Measurements from ENCODE around the gene RASIP1. TPM values are rescaled to one million over a fixed set of nuclear protein-coding genes. Genes with fewer than 3 reads are reported as not detected.
"Not testable (repeated sequence)": the region's sequence is repeated elsewhere in the genome, so short reads cannot be mapped to it uniquely, and the experiment has no call there.

The RASIP1 gene
- total RNA-seq, 1 experiment from 2014 or later: 4.6 TPM

DNA sequence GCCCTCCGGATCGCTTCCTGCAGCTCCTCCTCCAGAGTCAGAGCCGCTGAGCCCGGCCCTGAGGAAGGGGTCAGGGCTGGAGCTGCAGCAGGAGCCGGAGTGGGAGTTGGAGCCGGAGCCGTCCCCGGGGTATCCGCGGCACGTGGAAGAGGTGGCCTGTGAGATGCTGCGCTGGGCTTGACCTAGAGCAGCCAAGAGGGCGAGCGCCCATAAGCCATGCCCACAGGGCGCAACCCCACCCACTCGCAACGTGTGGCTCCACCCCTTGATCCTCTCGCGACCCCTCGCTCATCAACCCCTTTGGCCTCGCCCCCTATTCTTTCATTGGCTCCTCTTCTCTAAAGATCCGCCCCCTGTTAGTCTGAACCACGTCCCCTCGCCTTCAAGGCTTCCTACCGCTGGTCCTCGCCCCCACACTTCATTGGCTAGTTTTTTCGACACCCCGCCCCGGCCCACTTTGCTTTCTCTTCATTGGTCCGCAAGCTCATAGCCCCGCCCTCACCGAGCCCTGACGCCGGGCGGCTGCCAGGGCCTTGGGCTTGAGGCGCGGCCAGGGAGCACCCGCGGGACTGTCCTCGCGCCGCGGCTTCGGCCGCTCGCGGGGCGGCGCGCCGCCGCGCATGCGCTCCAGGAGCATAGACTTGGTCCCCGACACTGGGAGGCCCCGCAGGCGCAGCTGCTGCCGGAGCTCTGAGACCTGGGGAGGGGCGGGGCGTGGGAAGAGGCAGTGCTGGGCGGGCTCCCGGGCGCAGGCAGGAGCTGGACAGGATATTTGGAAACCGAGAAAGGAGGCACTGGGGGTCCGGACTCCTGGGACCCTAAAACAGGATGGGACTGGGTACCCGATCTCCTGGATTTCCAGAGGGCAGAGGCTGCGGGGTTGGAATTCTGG lies 26.3 kb downstream of the RASIP1 start:
- no peaks in the 10 kb centered on the region for H3K36me3 ChIP-seq (replicated peaks; ENCODE audit: control insufficient read depth, insufficient read depth, low read length)
- peak overlapping the region; percentile 89 for H3K4me3 ChIP-seq (ENCODE audit: insufficient read depth, low read depth, low read length)
- no peaks in the 10 kb centered on the region for H3K27me3 ChIP-seq (ENCODE audit: control insufficient read depth, insufficient read depth, low read length)
- DNase-seq: peak; percentile 100

DNA sequence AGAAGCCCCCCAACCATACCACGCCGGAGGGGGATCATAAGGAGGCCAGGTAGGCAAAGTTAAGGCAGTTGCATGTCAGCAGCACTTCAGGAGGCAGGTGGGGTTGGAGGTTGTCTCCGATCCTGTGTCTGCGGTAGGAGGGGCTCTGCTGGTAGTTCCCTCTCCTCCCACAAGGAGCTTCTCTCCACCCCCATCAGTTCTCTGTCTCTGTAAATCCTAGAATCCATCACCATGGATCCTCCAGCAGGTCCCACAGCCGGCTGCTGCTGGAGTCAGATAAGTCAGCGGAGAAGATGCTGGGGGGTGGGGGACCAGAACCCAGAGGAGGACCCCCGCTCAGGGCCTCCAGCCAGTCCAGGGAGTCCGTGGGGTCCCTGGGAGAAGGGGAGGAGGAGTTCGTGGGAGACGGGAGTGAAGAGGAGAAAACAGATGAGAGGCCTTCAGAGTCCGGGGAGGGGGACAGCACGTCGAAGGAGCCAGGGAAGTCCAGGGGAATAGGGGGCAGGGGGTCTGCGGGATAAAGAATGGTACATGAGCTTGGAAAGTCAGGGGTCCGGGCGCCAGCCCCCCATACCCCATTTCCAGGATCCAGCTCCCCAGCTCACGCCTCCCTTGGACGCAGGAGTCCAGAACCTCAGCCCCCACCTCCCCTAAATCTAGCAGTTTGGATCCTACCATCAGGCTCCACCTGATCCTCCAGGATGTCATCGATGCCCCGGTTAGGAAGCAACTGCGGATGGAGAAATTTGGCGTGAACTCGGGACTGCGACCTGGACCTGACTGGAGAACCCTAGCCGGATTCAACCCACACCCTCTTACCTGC lies 27.2 kb downstream of the RASIP1 start:
- Histone ChIP-seq H3K36me3 (replicated peaks; ENCODE audit: control insufficient read depth, insufficient read depth, low read length) (no peaks in the 10 kb centered on the region), H3K27me3 (ENCODE audit: control insufficient read depth, insufficient read depth, low read length) (no peaks in the 10 kb centered on the region), H3K4me3 (ENCODE audit: insufficient read depth, low read depth, low read length) (peak overlapping the region; percentile 89)
- peak; percentile 90 for DNase-seq

DNA sequence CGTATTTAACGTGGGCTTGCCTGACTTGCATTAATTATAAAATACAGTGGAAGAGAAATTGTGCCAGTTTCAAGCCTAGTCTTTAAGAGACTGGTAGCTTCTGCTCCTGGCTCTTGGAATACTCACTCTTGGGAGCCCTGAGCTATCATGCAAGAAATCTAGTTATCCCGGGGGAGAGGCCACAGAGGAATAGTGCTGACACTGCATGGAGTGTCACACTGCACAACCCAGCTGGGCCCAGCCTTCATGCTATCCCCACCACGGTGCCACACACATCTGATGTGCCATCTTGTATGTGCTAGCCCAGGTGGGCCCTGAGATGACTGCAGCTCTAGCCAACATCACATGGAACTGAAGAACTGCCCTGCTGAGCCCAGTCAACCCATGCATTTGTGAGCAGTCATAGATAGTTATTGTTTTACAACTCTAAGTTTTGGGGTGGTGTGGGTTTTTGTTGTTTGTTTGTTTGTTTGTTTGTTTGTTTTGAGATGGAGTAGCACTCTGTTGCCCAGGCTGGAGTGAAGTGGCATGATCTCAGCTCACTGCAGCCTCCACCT lies 29.2 kb downstream of the RASIP1 start:
- H3K36me3 ChIP-seq (replicated peaks; ENCODE audit: control insufficient read depth, insufficient read depth, low read length): no peaks in the 10 kb centered on the region
- H3K4me3 ChIP-seq (ENCODE audit: insufficient read depth, low read depth, low read length): no peak overlapping the region
- no peak for DNase-seq
- H3K27me3 ChIP-seq (ENCODE audit: control insufficient read depth, insufficient read depth, low read length): no peaks in the 10 kb centered on the region

DNA sequence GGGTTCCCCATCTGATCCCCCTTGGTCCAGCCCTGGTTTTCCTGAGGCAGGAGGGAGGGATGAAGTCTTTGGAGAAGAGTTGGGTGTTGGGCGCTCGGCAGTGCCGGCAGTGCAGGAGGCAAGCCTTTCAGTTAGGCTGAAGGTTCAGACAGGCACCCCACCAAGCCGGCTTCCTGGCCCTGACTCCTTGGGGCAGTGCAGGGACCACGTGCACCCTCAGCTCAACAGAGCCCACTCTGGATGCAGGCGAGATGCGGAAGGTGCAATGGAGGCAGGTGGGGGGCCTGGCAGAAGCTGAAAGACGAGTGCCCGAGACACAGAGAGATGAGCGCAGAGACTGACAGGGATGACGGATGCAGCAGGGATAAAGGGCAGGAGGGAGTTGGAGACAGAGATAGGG lies 31.9 kb downstream of the RASIP1 start:
- no peaks in the 10 kb centered on the region; the same call in 1 of the 2 replicates for H3K36me3 ChIP-seq (replicated peaks; ENCODE audit: control insufficient read depth, insufficient read depth, low read length)
- H3K4me3 ChIP-seq (ENCODE audit: insufficient read depth, low read depth, low read length): no peak overlapping the region
- peak; percentile 56 for DNase-seq
- no peaks in the 10 kb centered on the region for H3K27me3 ChIP-seq (ENCODE audit: control insufficient read depth, insufficient read depth, low read length)

DNA sequence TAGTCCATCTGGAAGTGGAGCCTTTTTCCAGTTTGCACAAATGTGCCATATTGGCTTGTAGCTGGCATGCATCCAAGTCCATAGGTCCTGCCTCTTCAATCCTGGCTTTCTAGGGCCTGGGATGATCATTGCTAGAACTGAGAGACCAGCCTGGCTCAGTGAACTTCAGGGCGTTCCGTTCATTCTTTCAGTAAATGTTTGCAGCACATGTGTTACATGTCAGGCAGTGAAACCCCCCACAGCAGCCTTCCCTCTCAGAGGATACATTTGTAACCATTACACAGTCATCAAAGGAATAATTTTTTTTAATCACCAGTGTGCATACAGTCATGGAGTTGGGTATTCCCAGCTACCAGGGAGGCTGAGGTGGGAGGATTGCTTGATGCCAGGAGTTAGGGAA lies 35.0 kb downstream of the RASIP1 start:
- no peaks in the 10 kb centered on the region; the same call in 1 of the 2 replicates for H3K36me3 ChIP-seq (replicated peaks; ENCODE audit: control insufficient read depth, insufficient read depth, low read length)
- no peaks in the 10 kb centered on the region for H3K27me3 ChIP-seq (ENCODE audit: control insufficient read depth, insufficient read depth, low read length)
- no peak for DNase-seq
- no peak overlapping the region for H3K4me3 ChIP-seq (ENCODE audit: insufficient read depth, low read depth, low read length)

DNA sequence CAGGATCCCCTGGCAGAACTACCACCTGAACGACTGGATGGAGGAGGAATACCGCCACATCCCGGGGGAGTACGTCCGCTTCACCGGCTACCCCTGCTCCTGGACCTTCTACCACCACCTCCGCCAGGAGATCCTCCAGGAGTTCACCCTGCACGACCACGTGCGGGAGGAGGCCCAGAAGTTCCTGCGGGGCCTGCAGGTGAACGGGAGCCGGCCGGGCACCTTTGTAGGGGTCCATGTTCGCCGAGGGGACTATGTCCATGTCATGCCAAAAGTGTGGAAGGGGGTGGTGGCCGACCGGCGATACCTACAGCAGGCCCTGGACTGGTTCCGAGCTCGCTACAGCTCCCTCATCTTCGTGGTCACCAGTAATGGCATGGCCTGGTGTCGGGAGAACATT lies 37.1 kb downstream of the RASIP1 start:
- Histone ChIP-seq H3K27me3 (ENCODE audit: control insufficient read depth, insufficient read depth, low read length) (no peaks in the 10 kb centered on the region), H3K36me3 (replicated peaks; ENCODE audit: control insufficient read depth, insufficient read depth, low read length) (no peaks in the 10 kb centered on the region; the same call in 1 of the 2 replicates), H3K4me3 (ENCODE audit: insufficient read depth, low read depth, low read length) (no peak overlapping the region)
- no peak for DNase-seq

DNA sequence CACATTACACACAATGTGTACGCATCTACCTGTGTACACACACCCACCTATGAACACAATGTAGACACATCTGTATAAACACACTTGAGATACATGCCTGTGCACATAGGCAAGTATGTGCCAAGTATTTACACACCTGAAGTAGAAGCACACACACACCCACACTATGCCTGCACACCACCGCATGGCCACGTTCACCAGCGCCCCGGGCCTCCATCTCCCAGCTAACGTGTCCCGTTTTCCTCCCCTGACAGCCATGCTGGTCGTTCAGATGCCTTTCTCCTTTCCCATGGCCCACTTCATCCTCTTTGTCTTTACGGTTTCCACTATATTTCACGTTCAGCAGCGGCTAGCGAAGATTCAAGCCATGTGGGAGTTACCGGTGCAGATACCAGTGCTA lies 37.7 kb downstream of the RASIP1 start:
- no peak for DNase-seq
- Histone ChIP-seq H3K36me3 (replicated peaks; ENCODE audit: control insufficient read depth, insufficient read depth, low read length) (no peaks in the 10 kb centered on the region; the same call in 1 of the 2 replicates), H3K27me3 (ENCODE audit: control insufficient read depth, insufficient read depth, low read length) (no peaks in the 10 kb centered on the region), H3K4me3 (ENCODE audit: insufficient read depth, low read depth, low read length) (no peak overlapping the region)

DNA sequence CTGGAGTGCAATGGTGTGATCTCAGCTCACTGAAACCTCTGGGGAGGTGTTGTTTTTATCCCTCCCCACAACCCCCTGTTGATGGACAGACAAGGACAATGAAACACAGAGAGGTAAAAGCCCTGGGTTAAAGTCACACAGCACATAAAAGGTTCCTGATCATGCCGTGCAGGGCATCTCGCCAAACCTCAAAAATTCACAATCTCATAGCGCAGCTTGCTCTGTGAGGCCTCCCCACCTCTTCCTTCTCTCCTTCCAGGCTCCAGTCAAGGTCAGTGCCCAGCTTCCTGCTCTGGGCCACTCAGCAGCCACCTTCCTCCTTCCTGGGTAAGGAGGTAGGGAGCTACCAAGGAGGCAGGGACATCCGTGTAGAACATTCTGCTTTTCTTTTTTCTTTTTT lies 42.4 kb downstream of the RASIP1 start:
- no peak overlapping the region for H3K4me3 ChIP-seq (ENCODE audit: insufficient read depth, low read depth, low read length)
- no peaks in the 10 kb centered on the region for H3K27me3 ChIP-seq (ENCODE audit: control insufficient read depth, insufficient read depth, low read length)
- DNase-seq: peak; percentile 14
- no peaks in the 10 kb centered on the region for H3K36me3 ChIP-seq (replicated peaks; ENCODE audit: control insufficient read depth, insufficient read depth, low read length)

DNA sequence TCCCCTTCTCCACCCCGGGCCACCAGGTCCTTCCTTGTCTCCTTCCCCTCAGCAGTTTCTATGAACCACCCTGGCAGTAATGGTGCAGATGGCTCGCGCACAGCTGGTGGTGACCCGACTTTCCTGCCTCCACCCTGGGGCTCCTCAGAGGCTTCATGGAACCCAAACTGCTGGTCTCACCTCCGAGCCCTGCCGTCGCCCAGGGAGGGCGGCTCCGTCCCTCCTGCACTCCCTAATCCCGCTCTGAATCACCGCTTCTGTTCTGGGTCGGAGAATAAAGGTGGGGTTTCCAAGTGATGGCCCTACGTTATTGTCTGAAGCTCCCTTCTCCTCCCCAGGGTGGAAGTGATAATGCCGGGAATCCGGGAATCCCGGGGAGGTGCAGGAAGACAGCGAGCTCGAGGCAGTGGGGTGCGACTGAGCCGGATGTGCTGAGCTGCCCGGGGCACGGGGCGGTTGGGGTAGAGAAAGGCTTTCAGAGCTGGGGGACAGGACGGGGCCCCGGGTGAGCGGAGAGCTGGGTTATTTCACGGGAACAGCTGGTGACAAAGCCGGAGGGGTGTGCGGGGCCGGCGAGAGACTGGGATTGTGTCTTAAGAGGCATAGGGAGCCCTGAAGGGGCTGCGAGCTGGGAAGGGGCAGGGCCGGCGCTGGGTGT lies 43.9 kb downstream of the RASIP1 start:
- H3K27me3 ChIP-seq (ENCODE audit: control insufficient read depth, insufficient read depth, low read length): no peaks in the 10 kb centered on the region
- H3K36me3 ChIP-seq (replicated peaks; ENCODE audit: control insufficient read depth, insufficient read depth, low read length): no peaks in the 10 kb centered on the region
- DNase-seq: peak; percentile 86
- peak overlapping the region; percentile 79 for H3K4me3 ChIP-seq (ENCODE audit: insufficient read depth, low read depth, low read length)

DNA sequence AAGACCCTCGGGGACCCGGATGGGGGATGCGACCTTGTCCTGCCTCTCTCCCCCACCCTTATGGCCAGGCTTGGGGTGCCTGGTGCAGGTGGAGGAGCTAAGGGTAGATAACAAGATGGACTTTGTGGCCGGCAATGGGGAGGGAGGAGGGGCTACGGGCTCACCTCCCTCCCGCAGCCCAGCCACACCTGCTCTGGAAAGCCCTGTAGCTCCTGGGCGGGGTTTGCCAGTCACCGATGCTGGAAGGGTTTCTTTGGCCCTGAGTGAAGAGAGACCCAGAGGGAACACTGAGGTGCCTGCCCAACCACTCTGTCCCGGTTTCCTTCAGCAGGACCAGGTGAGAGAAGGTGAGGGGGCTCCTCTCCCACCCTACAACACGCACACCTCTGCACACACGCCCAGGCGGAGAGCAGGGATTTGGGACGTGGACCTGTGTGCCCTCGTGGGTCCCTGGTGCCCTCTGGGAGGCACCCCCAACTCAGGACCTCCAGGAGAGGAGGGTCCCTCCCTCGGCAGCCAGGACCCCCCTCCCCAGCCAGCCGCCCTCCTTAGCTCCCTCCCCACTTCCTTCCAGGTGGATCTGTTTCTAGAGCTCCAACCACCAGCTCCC lies 44.6 kb downstream of the RASIP1 start, which contains the start of gene FUT2:
TSS of gene FUT2 (plus strand) at position 229 of the 610 bp plus-strand sequence. CDS start 6,986 bp downstream, outside the sequence.
- DNase-seq: peak; percentile 95
- Histone ChIP-seq H3K4me3 (ENCODE audit: insufficient read depth, low read depth, low read length) (peak within 1 kb of the TSS; percentile 79), H3K27me3 (ENCODE audit: control insufficient read depth, insufficient read depth, low read length) (no peaks in the 10 kb centered on the region), H3K36me3 (replicated peaks; ENCODE audit: control insufficient read depth, insufficient read depth, low read length) (no peaks in the 10 kb centered on the region)

DNA sequence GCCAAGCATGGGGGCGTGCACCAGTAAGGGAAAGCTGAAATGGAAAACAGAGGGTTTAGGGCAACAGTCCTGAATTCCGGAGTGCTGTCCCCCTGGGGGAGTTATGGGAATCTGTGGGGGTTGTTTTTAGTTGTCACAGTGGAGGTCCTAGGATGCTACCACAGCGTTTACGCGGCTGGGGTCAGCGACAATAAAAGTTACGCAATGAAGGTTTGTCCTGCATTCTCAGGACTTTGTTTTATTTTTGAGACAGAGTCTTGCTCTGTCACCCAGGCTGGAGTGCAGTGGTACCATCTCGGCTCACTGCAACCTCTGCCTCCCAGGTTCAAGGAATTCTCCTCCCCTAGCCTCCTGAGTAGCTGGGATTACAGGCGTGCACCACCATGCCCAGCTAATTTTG lies 46.8 kb downstream of the RASIP1 start:
- not testable (repeated sequence) for DNase-seq; H3K36me3 ChIP-seq (replicated peaks; ENCODE audit: control insufficient read depth, insufficient read depth, low read length); H3K27me3 ChIP-seq (ENCODE audit: control insufficient read depth, insufficient read depth, low read length); H3K4me3 ChIP-seq (ENCODE audit: insufficient read depth, low read depth, low read length)

DNA sequence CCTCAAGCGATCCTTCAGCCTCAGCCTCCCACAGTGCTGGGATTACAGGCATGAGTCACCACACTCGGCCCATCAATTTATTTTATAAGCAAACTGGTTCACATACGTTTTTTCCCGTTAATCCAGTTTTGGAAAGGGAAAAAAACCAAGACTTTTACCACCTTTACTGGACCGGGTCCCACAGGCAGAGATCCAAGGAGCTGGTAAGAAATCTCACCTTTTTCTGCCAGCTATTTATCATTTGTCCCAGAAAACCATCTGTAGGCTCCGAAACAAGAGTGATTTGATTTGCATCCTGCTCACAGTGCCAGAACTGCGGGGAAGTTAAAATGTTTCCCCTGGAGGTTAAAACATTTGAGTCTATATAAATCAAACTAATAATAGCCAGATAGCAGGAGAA lies 51.0 kb downstream of the RASIP1 start:
- Histone ChIP-seq H3K36me3 (replicated peaks; ENCODE audit: control insufficient read depth, insufficient read depth, low read length) (no peaks in the 10 kb centered on the region), H3K27me3 (ENCODE audit: control insufficient read depth, insufficient read depth, low read length) (no peaks in the 10 kb centered on the region), H3K4me3 (ENCODE audit: insufficient read depth, low read depth, low read length) (no peak overlapping the region)
- no peak for DNase-seq

DNA sequence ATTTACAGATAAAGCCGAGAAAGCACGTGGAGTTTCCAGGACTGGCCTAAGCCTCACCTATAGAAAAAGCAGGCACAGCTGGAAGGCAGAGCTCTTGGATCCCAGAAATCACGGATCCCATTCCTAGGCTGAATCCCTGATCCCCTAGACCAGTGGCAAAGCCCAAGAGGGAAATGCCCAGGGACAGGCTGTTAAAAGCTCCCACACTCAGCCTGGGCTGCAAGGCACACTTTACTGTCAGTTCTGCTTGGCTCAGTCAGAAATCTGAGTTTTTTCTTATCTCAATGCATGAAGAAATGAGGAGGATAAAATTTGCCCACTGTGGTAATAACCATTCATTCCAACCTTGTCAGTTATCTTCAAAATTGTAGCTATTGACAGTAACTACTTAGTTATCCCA lies 52.6 kb downstream of the RASIP1 start:
- no peaks in the 10 kb centered on the region for H3K36me3 ChIP-seq (replicated peaks; ENCODE audit: control insufficient read depth, insufficient read depth, low read length)
- no peak overlapping the region for H3K4me3 ChIP-seq (ENCODE audit: insufficient read depth, low read depth, low read length)
- H3K27me3 ChIP-seq (ENCODE audit: control insufficient read depth, insufficient read depth, low read length): no peaks in the 10 kb centered on the region
- peak; percentile 18 for DNase-seq

DNA sequence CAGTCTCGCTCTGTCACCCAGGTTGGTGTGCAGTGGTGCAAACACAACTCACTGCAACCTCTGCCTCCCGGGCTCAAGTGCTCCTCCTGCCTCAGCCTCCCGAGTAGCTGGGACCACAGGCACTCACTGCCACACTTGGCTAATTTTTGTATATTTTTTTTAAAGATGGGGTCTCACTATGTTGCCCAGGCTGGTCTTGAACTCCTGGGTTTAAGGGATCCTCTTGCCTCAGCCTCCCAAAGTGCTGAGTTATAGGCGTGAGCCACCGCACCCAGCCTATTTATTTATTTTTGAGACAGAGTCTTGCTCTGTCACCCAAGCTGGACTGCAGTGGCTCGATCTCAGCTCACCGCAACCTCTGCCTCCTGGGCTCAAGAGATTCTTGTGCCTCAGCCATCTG lies 53.8 kb downstream of the RASIP1 start:
- not testable (repeated sequence) for H3K4me3 ChIP-seq (ENCODE audit: insufficient read depth, low read depth, low read length); H3K27me3 ChIP-seq (ENCODE audit: control insufficient read depth, insufficient read depth, low read length); H3K36me3 ChIP-seq (replicated peaks; ENCODE audit: control insufficient read depth, insufficient read depth, low read length); DNase-seq
